ENCODE results near the gene CDC42EP4.

DNA sequence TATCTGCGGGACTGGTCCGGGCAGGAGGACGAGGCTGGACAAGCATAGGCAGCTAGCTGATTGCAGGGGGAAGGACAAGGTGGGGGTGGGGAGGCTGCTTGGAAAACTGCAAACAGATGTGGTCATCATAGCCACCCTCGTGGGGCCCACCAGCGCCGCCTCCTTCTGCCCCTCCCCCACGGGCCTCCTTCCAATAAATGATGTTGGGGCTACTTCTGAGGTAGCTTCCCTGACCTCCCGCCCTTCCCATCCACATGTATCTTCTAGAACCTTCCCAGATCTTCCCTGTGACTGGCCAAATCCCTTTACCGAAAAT is 12.3 kb upstream of the CDC42EP4 start:
- no peak for TF ChIP-seq CTCF (conservative IDR thresholded peaks at IDR 0.05)
- no peak for TF ChIP-seq EZH2 (IDR thresholded peaks at IDR 0.05; ENCODE audit: low read depth)
